HCT116 (cell line): ENCODE data around the gene MEIS2.

ENCODE experiments used
- CTCF ChIP-seq, 3 experiments: fragments of 200-600 bp in 1 of 3; sonication (generic) in 1 of 3; IDR thresholded peaks in 2 of 3; conservative IDR thresholded peaks in 1 of 3; 2 replicates each; pipeline ENCODE4 v1.5.1; 2012 to 2017; ENCODE audit warnings: low read depth in 2 of 3, low read length in 2 of 3, antibody characterized with exemption in 1 of 3, borderline replicate concordance in 1 of 3, control low read depth in 1 of 3, mild to moderate bottlenecking in 1 of 3, mixed read lengths in 1 of 3, mixed run types in 1 of 3, moderate library complexity in 1 of 3; ENCODE audit not compliant: insufficient read depth in 1 of 3
- ELF1 ChIP-seq: IDR thresholded peaks from 2 replicates; pipeline ENCODE4 v1.6.1; 2012; ENCODE audit warnings: low read depth, borderline replicate concordance
- EZH2 ChIP-seq: fragments of 200-600 bp; sonication (generic); IDR thresholded peaks from 2 replicates; pipeline ENCODE4 v1.6.1; 2017; ENCODE audit warnings: antibody characterized with exemption, mixed run types
- POLR2A ChIP-seq: IDR thresholded peaks from 2 replicates; pipeline ENCODE4 v1.7.0; 2011; ENCODE audit warnings: borderline replicate concordance; ENCODE audit not compliant: insufficient read depth, insufficient read length; ENCODE audit errors: extremely low read depth
- POLR2AphosphoS5 ChIP-seq: IDR thresholded peaks from 2 replicates; pipeline ENCODE4 v1.6.1; 2011; ENCODE audit warnings: mild to moderate bottlenecking, low read depth, low read length, moderate library complexity
- SP1 ChIP-seq: IDR thresholded peaks from 2 replicates; pipeline ENCODE4 v1.6.1; 2012; ENCODE audit warnings: low read depth
- ZNF274 ChIP-seq: fragments of 200-500 bp; sonication (Bioruptor generic); IDR thresholded peaks from 2 replicates; pipeline ENCODE4 v1.6.1; 2014; ENCODE audit warnings: mild to moderate bottlenecking, low read depth, low read length, inconsistent platforms

GRCh38 chr15:37038716-37039106 is 61.6 kb downstream of the MEIS2 start:
- TF ChIP-seq CTCF (IDR thresholded peaks at IDR 0.05 in 2 of 3, conservative IDR thresholded peaks at IDR 0.05 in 1 of 3; ENCODE audit: borderline replicate concordance in 1 of 3, insufficient read depth in 1 of 3, low read depth in 2 of 3, low read length in 2 of 3), result no peak
- no peak for TF ChIP-seq POLR2AphosphoS5
- TF ChIP-seq EZH2, result no peak
- no peak for TF ChIP-seq ELF1
- no peak for TF ChIP-seq SP1
- no peak for TF ChIP-seq POLR2A
- no peak for TF ChIP-seq ZNF274
